ENCODE measurements around the gene TARS3. TPM values are rescaled to one million over a fixed set of nuclear protein-coding genes. Genes with fewer than 3 reads are reported as not detected.

TARS3 gene
- total and polyA plus RNA-seq, 11 donors = 8.3 to 44.3 (median 32.5) TPM

- H3K36me3 ChIP-seq = peaks cover 0 to 81% (median 25%) of the 10 kb centered on the region in 9 donors
- DNase-seq = peak in 3 of 5 donors; percentile 17 to 43 (median 20)
Measured at GRCh38 chr15:101684384-101684783, 39.9 kb downstream of the TARS3 start.

GRCh38 chr15:101679806-101680205, 44.5 kb downstream of the TARS3 start:
- Histone ChIP-seq H3K4me1 (peaks cover 0 to 3% (median 0%) of the 10 kb centered on the region in 12 donors), H3K4me3 (no peak overlapping the region), H3K36me3 (peaks cover 0 to 70% (median 21%) of the 10 kb centered on the region in 9 donors), H3K9me3 (no peaks in the 10 kb centered on the region), H3K27me3 (no peaks in the 10 kb centered on the region), H3K27ac (no peak overlapping the region)
- WGBS, 4 donors = 62 to 70% (median 66%) methylated on average over 2 of the region's 2 CpGs
- ATAC-seq (no peak), DNase-seq (no peak)
- intact Hi-C loops (cut with DNase I) = no loop called here
- no peak for TF ChIP-seq POLR2A (IDR thresholded peaks at IDR 0.05)
- TF ChIP-seq CTCF (IDR thresholded peaks at IDR 0.05) = no peak

More at GRCh38 chr15:101684384-101684783, 39.9 kb downstream of the TARS3 start:
- WGBS, 4 donors = 38 to 58% (median 47%) methylated on average over 1 of the region's 1 CpG
- no peak for TF ChIP-seq CTCF (IDR thresholded peaks at IDR 0.05)
- Histone ChIP-seq H3K9me3 (no peaks in the 10 kb centered on the region), H3K27me3 (no peaks in the 10 kb centered on the region), H3K4me3 (no peak overlapping the region), H3K4me1 (peaks cover 0 to 8% (median 0%) of the 10 kb centered on the region in 12 donors), H3K27ac (peak overlapping the region in 4 of 12 donors; percentile 10 to 55 (median 45))
- ATAC-seq = peak; percentile 92 to 98 (median 94)
- intact Hi-C loops (cut with DNase I) = no loop called here

GRCh38 chr15:101676921-101677329, 47.3 kb downstream of the TARS3 start:
- WGBS, 4 donors = 79 to 87% (median 81%) methylated on average over 4 of the region's 4 CpGs
- H3K27me3 ChIP-seq = no peaks in the 10 kb centered on the region
- DNase-seq = no peak
- no peaks in the 10 kb centered on the region for H3K4me1 ChIP-seq
- H3K36me3 ChIP-seq = peaks cover 0 to 71% (median 25%) of the 10 kb centered on the region in 9 donors
- TF ChIP-seq CTCF (IDR thresholded peaks at IDR 0.05) (no peak), POLR2A (IDR thresholded peaks at IDR 0.05) (no peak)
- no peaks in the 10 kb centered on the region for H3K9me3 ChIP-seq
- H3K27ac ChIP-seq = no peak overlapping the region
- intact Hi-C loops (cut with DNase I) = no loop called here
- ATAC-seq = no peak
- H3K4me3 ChIP-seq = no peak overlapping the region

- Histone ChIP-seq H3K4me1 (no peaks in the 10 kb centered on the region), H3K4me3 (no peak overlapping the region), H3K9me3 (no peaks in the 10 kb centered on the region), H3K36me3 (peaks cover 0 to 71% (median 31%) of the 10 kb centered on the region in 9 donors), H3K27me3 (no peaks in the 10 kb centered on the region), H3K27ac (no peak overlapping the region)
- 75 to 84% (median 80%) methylated on average over 16 of the region's 16 CpGs for WGBS, 4 donors
- intact Hi-C loops (cut with DNase I) = no loop called here
- DNase-seq (peak in 1 of 5 donors; percentile 56), ATAC-seq (peak in 2 of 4 donors; percentile 38 to 47)
- no peak for TF ChIP-seq POLR2A (IDR thresholded peaks at IDR 0.05)
- no peak for TF ChIP-seq CTCF (IDR thresholded peaks at IDR 0.05)
Measured at GRCh38 chr15:101675796-101676582, 48.3 kb downstream of the TARS3 start.

All from heart left ventricle (tissue), 16 donors.